NCI-H1694 treated with DMSO at 0.1 percent for 48 hours (cell line): ENCODE measurements around the gene CIB1.

Source experiments
- DNase-seq: peaks from one replicate; lab custom pipeline; 2025; lab: John Stamatoyannopoulos, UW

CIB1 gene

DNA sequence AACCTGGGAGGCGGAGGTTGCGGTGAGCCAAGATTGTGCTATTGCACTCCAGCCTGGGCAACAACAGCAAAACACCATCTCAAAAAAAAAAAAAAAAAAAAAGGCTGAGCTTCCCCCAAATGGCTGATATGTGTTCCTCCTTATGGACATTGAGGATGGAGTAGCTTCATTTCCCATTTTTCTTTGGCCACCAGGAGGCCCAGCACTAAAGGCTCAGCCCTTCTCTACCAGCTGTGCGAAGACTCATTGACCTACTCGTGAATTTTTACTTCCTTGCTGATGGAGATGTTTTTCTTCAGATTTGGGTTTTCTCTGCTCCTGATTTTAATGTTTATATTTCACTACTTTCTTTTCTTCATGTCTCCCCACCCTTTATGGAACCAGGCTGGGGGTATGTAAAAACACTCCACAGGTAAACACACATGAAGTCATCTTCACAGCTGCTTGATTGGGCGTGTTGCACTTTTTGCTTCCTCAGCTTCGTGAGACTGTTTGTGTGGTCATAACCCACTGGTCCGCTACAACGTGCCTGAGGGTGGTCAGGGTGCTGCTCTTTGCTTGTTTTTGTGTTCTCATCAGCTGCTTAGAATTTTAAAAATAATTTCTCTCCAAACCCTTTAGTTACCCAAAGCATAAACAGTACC lies 19.1 kb downstream of the CIB1 start:
- DNase-seq, result no peak

DNA sequence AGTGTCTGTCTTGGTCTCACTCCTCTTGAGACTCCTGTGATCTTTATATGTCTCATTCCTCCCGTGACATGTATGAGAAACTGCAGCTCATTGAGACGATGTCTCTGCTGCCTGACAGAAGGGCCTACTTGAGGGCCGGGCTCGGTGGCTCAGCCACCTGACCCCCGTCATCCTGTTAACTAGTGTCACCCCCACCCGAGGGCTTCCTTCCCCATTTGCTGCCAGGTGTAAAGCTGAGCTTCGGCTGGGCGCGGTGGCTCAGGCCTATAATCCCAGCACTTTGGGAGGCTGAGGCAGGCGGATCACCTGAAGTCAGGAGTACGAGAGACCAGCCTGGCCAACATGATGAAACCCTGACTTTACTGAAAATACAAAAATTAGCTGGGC lies 19.9 kb downstream of the CIB1 start:
- no peak for DNase-seq

DNA sequence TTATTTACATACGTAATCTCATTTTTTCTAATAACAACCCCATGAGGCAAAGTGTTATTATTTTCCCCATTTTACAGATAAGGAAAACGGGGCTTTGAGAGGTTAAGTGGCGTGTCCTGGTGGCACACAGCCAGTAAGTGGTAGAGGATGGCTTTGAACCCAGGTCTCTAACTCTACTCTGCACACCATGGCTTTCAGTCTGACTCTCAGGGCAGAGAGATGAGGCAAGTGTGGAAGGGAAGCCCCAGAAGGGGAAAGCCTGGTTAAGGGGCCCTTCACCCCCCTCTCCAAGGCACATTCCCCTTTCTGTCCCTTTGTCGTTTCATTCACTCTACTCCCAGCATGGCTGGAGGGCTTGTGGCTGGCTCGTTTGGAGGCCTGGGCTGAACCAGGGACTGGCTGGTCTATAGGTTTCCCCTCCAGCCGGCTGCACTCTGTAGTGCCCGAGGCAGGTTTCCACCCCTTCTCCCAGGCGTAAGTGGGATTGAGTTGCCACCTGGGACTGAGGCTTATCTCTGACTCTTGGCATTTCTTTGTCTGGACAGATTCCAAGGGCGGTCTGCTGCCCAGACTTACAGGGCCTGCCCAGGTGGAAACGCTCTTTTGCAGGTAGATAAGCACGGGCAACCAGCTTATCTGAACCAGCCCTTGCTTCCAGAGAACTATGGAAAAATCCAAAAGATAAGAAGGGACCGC lies 20.5 kb downstream of the CIB1 start:
- DNase-seq, result no peak

DNA sequence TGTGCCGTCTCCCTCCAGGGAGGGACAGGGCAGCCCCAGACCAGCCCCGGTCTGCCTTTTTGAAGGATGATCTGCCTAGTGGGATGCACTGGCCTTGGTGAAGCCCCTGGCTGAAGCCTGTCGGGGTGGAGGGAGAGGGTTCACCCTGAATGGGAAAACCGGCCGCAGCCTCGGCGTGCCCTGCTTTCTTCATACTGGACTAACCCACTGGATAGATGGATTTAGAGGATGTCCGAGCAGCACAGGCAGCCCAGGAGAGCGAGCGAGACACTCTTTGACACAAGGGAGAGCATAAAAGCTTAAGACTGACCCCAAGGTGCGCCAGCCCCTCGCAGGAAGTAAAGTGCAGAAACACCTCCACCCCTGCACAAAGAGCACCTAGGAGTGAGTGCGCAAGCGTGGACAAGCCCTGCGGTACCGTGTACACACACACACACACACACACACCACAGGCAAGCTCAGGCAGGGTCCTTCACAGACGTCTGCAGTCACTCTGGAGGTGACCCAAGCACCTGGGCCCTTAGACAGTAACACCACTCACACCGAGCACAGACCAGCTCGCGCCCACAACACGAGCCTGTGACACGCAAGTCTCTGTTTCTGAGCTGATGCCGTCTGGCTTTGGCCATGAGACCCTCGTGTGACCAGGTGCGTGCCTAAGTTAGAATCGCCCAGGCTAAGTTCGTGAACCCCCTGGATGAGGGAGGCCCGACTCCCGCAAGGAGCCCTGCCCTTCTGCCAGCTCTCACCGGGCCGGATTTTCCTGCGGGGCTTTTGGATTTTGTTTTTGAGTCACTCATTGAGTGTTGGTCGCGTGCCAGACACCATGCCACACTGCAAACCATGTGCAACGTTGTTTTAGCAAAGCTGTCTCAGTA lies 21.3 kb downstream of the CIB1 start:
- no peak for DNase-seq

DNA sequence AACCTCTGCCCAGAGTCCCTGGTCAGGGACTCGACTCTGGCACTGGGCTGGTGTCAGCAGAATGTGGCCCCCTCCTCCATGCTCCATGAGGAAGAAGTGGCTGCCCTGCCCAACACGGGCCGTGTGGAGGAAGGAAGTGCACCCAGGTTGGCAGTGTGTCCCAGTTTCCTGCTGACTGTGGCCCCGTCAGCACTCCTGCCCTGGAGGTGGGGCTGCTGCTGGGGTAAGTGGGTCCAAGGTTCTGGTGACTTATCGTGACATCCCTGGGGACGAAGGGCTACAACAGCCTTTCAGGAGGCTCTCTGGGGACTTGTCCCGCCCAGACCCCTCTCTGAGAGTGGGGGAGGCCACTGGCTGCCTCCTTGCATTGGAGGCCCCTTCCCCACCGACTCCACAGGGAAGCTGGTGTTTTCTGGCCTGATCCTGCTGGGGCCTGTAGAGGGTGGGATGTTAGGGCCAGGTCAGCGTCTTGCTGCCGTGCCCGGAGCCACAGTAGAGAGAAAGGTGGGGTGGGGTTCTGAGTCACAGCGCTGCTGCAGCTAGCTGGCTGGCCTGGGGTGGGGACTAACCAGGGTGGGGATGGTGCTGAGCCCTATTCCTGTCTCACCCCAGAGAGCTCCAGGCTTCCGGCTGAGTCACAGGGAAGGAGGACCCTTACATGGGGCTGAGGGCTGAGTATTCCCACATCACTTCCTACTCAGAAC lies 22.1 kb downstream of the CIB1 start:
- no peak for DNase-seq

DNA sequence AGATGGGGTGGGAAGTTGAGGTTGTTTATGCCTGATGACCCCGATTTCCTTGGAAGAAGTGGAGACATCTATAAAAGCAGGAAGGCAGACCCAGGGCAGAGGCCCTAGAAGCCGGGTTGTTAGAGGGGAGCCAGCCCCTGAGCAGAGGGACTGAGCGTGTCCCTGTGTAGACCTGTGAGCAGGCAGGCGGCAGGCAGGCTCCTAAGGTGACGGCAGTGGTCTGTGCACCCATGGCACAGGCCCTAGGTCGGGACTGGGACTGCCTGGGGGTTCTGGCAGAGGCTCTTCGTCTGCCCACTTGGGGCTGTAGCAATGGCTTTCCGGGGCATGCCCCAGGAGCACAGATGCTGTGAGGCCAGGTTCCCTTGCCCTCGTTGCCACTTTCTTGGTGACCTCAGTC lies 22.7 kb downstream of the CIB1 start:
- DNase-seq, result no peak

DNA sequence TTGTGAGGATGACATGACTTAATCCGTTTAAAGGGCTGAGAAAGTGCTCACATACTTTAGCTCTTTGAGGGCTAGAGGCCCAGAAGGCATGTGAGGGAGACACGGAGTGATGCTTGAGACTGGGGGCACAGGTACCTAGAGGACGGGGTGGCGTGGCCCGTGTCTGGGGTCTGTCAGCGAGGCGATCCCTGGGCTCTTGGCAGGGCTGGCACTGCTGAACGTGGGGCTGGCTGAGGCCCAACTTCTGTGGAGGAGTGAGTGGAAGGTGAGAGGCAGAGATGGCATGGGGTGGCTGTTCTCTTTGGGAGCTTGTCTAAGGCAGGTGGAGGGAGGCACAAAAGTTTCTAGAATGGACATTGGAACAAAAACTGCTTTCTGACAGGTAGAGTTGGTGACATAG lies 23.1 kb downstream of the CIB1 start:
- no peak for DNase-seq

DNA sequence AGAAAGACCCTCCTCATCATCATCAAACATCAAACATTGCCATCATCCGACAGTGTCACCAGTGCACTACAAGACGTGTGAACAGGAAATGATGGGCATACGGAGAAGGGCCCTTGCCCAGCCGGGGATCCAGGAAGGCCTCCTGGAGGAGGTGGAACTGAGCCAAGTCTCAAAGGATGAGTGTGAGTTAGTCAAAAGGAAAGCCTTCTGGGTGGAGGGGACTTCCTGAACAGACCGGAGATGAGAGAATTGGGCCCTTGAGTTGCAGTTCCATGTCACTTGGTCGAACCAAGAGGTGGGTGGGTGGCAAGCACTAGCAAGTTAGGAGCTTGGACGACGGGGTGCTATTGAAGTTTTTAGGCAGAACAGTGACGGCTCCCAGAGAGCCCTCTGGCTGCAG lies 24.1 kb downstream of the CIB1 start:
- no peak for DNase-seq

DNA sequence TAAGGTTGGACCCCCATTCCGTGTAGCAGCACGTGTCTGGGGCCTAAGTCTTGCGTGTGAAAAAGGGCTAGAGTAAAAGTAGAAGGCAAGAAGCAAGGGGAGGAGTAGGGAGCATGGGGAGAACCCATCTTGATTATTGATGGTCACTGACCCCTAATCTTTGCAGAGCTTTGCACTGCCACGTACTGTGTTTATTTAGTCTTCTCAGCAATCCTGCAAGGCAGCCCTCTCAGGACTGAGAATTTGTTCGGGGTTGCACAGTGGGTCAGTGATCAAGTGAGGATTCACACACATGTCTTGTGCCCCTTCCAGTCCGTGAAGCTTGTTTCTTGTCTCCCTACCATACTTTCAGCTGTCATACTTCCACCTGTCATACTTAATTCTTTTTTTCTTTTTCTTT lies 25.4 kb downstream of the CIB1 start:
- DNase-seq, result no peak

DNA sequence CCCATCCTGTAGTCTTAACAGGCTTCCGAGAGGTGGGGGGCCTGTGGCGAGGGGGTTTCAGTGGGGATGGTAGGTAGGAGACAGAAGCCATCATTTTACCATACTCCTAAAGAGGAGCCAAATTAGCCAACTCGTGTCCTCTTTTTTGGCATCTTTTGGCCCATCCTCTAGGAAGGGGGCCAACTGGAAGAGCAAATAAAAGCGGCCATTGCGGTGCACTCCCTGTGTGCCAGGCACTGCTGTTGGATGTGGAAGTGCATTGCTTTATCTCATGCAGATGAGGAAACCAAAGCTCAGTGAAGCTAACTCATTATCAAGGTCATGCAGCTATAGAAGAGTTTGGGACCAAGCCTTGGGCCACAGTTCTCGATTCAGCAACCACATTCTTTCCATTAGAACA lies 26.5 kb downstream of the CIB1 start:
- no peak for DNase-seq

DNA sequence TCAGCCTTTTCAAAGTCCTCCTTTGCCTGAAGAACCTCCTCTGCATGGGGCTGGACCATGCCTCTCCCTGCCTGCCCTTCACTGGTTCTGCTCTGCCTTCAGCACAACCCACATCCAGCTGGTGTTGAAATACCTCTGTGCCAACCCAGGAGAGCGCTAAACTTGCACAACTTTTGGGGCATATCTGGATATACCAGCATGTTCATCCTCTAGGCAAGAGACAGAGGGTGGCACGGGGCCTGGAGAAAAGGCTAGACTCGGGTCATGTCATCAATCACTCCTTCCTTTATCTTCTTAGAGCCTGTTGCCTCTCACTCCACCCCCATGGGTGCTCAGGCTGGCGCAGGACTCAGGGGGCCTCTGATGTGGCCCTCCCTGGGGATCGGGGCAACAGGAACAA lies 27.9 kb downstream of the CIB1 start:
- no peak for DNase-seq

DNA sequence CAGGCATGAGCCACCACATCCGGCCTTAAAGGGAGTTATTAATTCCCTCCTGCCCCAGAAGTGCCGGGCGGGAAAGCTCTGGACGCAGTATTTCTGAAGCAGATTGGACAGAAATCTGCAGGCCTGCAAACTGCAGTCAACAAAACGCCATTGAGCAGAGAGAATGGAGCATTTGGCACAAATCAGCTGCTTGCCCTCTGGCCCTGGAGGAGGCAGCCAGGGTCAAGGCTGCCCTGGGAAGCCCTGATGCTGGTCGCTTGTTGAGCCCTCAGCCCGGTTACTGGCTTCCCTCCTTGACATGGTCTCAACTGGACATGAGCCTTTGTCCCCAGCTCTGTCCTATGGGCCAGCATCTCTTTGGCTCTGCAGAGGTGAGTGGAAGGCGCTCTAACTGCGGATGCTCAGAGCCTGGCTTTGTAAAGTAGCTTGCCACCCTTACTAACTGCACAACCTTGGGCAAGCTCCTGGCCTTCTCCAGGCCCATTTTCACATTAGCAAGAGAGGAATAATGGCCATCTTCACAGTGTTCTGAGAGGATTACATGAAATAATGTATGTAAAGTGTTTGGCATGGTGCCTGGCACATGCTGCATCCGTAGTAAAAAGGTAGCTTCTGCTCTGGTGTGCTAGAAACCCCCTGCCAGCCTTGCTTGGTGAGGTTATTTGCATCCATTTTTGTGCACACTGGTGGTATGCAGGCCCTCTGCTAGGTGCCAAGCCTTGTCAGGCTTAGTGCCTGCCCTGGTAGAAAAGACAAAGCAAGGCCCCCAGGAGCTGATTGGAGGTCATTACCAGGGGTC lies 28.5 kb downstream of the CIB1 start:
- no peak for DNase-seq

DNA sequence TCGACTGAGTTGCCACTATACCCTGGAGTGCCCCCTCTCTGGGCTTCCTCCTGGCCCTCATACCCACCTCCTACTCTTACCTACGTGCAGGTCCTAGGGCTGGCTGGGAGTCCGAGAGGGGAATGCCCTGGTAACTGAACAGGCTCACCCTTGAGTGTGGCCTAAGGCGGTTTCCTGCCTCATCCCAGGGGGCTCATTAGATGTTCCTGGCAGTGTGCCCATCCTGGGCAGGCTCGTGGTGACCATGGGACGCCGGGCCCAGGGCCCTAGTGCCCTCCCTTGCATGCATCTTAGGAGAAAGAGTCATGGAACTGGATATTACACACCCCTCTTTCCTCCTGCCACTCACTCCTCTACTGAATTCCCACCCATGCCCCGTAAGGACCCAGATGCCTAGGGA lies 29.8 kb downstream of the CIB1 start:
- DNase-seq, result no peak

DNA sequence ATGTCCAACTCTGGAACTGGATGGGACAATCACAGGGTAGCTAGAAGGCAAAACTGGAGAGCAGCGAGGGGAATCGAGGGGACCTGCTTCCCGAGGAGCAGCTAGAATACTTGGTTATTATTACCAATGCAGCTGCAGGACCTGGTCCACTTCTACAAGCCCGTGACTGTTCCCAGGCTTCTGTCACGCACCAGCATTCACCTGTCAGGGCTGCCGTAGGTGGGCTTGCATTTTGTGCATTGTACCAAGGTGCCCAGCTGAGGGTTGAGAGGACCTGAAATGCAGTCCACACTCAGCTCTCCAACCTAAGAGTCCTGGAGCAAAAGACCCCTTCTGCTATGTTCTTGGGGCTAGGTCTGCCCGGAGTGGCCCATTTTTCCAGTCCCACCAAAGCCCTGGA lies 30.3 kb downstream of the CIB1 start:
- DNase-seq, result no peak

DNA sequence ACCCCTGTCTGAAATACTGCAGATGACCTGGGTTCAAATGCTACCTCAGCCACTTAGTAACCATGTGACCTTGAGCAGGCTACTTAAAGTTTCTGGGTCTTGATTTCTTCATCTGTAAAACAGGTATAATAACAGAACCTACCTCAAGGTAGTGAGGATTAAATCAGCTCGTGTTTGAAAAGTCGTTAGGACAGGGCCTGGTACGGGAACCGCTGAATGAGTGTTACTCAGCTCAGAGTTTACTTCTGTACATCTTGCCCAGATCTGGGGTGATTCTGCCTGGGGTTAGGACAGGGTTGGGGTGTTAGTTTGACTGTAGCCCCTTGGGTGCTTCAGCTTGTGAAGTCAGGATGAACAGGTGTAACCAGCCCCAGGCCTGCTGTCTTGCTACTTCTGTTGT lies 30.8 kb downstream of the CIB1 start:
- no peak for DNase-seq

DNA sequence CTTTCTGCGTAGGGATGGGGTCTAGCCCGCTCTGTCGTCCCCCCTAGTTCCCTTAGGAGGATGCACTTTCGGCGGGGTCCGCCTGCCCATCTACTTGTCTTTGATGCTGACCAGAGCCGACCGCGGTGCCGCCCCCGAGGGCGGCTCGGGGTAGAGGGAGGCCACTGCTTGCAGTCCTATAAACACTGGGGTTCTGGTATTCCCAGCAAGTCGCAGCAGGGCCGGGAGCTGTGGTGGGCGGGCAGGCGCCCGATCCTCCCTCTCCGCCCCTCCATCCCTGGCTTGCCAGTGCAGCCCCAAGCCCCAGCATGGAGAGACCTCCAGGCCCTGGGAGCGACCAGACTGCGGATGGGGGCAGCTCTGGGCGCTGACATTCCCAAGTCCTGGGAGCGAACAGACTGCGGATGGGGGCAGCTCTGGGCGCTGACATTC lies 31.8 kb downstream of the CIB1 start:
- DNase-seq, result no peak

DNA sequence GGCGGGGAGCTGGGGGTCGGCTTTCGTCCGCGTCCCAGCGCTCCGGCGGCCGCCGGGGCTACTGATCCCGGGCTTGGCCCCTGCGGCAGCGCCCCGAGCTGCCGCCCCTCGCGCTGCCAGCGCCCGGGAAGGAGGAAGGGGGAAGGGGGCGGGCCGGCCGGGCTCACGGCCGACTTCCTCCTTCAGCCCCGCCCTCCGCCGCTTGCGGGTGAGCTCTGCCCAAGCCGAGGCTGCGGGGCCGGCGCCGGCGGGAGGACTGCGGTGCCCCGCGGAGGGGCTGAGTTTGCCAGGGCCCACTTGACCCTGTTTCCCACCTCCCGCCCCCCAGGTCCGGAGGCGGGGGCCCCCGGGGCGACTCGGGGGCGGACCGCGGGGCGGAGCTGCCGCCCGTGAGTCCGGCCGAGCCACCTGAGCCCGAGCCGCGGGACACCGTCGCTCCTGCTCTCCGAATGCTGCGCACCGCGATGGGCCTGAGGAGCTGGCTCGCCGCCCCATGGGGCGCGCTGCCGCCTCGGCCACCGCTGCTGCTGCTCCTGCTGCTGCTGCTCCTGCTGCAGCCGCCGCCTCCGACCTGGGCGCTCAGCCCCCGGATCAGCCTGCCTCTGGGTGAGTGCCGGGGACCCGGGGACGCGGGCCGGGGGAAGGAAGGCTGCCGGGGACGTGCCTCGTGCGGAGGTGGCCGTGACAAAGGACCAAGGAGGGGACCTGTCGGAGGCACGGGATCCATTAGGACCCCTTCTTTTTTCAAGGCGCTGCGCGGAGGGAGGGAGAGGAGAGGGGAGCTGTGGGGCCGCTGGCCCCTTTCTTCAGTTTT lies 32.4 kb downstream of the CIB1 start, which contains the start of gene SEMA4B:
TSS of gene SEMA4B (plus strand) at position 201 of the 814 bp plus-strand sequence. CDS start at position 450, 249 bp downstream.
- no peak for DNase-seq

DNA sequence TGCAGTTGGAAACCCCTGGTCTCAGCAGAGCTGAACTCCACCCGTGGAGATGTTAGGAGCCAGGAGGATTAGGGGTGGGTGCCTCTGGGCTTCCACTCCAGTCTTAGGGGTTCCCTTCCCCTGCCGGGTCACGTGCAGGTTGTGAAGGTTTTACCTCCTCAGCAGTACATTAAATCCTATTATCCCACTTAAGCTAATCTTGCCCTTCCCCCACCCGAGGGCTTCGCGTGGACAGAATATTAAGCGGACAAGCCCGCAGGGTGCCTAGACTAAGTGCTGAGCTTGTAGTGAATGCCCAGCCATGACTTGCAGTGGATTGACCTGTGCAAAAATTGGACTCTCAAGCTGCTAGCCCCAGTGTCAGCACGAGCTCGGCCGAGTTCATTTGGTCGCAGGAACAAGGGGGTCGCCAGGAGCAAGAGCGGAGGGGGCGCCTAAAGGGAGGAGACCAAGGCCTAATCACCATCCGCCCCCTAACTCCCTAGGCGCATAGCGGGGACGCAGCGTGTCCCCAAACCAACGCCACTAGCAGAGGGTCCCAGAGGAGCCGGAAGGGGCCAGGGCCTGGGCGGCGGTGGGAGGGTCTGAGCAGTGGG lies 33.1 kb downstream of the CIB1 start:
- DNase-seq, result no peak

DNA sequence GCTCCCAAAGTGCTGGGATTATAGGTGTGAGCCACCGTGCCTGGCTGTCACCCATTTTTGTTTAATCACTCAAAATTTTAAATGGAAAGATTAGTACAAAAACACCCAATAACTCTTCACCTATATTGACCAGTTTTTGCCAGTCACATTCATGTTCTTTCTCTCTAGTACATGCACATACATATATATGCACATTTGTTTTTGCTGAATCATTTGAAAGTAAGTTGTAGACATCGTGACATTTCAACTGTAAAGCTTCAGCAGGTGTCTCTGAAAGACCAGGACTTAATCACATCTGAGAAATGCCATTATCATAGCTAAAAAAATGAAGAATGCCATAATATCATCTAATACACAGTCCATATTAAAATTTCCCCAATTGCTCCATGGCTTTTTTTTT lies 39.1 kb downstream of the CIB1 start:
- no peak for DNase-seq
